Hematopoietic multipotent progenitor cell treated with erythropoietin and hydrocortisone succinate and interleukin-3 and kit ligand, for 6 days (in vitro differentiated cells): ENCODE results near the gene ANKRD9.
"Not testable (repeated sequence)": the region's sequence is repeated elsewhere in the genome, so short reads cannot be mapped to it uniquely, and the experiment has no call there.

Experiments
- DNase-seq: peaks from one replicate; pipeline ENCODE4 v3.0.0-alpha.2; 2015

The ANKRD9 gene, protein sequence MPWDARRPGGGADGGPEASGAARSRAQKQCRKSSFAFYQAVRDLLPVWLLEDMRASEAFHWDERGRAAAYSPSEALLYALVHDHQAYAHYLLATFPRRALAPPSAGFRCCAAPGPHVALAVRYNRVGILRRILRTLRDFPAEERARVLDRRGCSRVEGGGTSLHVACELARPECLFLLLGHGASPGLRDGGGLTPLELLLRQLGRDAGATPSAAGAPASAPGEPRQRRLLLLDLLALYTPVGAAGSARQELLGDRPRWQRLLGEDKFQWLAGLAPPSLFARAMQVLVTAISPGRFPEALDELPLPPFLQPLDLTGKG

GRCh38 chr14:102509746-102510615 lies at the start of gene ANKRD9:
Gene ANKRD9, minus strand, starts transcription at chr14:102509776. Its CDS starts 1,887 bp downstream, at chr14:102507889.
- peak; percentile 96 for DNase-seq

- DNase-seq: no peak
Observed at GRCh38 chr14:102558556-102558955, 49.0 kb upstream of the ANKRD9 start.

GRCh38 chr14:102557434-102558226 lies 48.1 kb upstream of the ANKRD9 start:
- no peak for DNase-seq

DNA sequence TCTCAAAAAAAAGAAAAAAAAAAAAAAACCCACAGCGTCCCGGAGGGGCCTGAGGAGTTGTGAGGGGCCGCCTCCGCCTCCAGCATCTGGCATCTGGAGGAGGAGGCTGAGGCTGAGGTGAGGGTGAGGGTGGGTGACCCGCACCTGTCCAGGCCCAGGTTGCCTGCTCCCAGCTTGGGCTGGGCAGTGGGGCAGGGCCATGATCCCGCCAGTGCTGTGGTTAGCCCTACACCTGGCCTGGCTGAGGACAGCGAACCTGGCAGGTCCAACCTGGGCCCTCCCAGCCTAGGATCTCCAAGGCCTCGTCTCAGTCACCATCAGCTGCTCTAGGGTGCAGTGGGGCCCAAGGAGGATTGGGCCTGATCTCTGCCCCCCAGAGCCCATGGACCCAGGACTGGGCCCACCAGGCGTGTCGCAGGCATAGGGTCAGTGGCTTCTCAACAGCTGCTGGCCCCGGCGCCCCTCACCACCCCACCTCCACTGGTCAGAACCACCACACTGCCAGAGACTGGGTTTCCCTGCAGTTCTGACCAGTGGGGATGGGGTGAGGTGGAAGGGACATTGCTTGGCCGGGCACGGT lies 46.6 kb upstream of the ANKRD9 start:
- no peak for DNase-seq

GRCh38 chr14:102554821-102555819 lies 45.5 kb upstream of the ANKRD9 start:
- DNase-seq: peak; percentile 82

DNA sequence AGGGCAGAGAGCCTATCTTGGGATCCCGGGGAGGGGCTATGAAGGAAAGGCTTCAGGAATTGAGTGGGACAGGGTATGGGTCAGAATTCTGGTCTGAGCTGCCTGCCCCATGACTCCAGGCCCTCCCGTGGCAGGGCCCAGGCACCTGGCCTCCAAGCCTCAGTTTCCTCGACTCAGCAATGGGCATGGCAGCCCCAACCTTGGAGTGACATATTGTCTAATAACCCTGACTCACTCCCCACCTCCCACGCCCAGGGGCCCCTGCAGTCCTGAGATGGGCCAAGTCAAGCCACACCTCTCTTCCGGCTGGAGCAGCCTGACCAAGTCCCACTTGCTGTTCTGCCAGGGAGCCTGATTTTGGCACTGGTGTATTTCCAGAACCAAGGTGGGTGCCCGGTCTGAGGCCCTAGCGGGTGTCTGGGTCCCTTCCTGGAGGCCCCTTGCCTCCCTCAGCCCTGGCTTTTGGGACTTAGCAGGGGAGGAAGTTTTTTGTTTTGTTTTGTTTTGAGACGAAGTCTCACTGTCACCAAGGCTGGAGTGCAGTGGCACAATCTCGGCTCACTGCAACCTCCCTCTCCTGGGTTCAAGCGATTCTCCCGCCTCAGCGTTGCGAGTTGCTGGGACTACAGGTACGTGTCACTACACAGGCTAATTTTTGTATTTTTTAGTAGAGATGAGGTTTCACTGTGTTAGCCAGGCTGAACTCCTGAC lies 42.6 kb upstream of the ANKRD9 start:
- DNase-seq: peak; percentile 85

GRCh38 chr14:102550927-102551401 lies 41.4 kb upstream of the ANKRD9 start:
- DNase-seq: not testable (repeated sequence)

DNA sequence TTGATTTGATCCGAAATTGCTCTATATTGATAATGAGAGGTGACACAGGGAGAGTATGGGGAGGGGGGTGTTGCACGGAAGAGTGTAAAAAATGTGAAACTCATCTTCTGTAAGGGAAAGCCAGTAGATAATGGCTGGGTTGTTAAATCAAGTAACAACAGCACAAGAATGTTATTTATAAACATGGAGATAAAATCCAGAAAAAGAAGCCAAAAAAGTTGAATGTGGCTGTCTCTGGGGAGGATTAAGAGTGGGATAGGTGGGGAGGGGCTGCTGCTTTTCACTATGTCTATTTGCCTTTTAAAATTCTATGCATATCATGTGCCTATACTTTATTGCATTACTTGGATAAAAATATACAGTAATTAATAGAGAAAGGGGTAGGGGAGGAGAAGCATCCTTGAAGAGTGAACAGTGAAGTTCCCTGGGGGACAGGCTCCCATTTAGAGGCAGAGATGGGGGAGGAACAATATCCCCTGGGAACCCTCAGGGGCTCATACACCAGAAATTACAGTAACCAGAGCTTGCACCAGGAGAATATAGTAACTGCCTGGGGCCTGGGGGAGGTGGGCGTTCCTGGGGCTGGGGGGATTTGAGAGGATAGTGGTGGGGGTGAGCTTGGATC lies 39.2 kb upstream of the ANKRD9 start:
- no peak for DNase-seq

DNA sequence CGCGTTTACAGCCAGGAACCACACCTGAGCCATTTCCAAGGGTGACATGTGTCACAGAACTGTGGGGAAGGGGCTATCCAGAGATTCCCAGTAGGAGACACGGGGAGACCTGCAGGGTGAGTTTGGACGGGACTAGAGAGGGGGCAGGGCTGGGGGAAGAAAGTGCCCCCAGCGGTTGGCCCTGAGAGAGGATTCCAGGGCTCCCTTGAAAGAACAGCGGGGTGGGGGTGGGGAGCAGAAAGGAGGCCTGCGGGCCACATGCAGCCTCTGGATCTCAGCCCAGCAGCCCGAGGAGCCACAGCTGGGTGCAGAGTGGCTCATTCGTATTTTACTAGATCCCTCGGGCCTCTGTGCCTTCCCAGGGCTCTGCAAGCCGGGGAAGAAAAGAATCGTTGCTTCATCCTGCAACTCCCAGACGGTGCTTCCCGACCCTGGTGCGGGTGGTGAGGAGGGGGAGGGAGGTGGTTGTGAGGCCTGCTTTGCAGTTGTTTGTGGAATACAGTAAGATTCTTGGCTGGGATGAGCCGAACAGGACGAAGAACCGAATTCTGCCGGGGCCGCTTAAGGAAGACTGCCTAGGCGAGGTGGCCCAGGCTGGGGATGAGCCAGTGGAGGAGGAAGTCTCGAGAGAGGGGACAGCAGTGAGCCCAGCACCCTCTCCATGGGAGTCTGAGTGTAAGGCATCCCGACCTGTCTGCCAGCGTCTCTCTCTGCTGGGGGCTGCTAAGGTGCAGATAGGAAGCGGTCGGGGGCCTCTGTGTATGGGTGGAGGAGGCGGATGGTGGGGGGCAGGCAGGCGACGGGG lies 36.1 kb upstream of the ANKRD9 start:
- DNase-seq: peak; percentile 55

- peak; percentile 84 for DNase-seq
Observed at GRCh38 chr14:102544747-102545460, 35.3 kb upstream of the ANKRD9 start.

GRCh38 chr14:102544046-102544746 lies 34.6 kb upstream of the ANKRD9 start:
- DNase-seq: no peak

- DNase-seq: no peak
Observed at GRCh38 chr14:102541771-102542170, 32.2 kb upstream of the ANKRD9 start.

- not testable (repeated sequence) for DNase-seq
Observed at GRCh38 chr14:102541029-102541491, 31.5 kb upstream of the ANKRD9 start.

DNA sequence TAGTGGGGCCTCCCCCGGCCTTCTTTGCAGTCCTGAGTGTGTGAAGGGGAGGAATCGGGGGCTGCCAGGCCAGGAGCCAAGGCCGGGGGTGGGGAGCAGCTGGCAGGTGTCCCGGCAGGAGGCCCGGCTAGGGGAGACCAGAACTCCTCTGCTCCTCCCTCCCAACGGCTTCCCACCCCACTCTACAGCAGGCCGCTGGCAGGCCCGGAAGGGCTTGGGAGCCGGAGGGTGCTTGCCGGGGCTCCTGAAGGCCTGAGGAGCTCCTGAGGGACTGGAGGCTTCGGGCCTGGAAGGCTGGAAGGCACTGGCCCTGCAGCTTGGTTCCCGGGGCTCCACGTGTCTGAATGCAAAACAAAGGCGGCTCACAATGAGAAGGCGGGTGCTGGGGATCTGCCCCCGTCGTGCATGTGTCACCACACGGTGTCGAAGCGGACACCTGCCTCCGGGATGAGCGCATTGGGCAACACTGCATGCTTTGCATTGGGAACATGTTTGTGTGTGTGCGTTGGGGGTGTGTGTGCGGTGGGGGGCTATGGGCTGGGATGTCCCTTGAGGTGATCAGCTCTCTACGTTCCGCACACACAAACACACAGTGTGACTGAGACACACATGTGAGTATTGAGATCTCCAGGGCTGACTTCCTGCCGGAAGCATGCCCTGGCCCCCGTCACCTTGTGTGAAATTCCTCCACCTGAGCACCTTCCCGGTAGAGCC lies 30.9 kb upstream of the ANKRD9 start:
- no peak for DNase-seq

DNA sequence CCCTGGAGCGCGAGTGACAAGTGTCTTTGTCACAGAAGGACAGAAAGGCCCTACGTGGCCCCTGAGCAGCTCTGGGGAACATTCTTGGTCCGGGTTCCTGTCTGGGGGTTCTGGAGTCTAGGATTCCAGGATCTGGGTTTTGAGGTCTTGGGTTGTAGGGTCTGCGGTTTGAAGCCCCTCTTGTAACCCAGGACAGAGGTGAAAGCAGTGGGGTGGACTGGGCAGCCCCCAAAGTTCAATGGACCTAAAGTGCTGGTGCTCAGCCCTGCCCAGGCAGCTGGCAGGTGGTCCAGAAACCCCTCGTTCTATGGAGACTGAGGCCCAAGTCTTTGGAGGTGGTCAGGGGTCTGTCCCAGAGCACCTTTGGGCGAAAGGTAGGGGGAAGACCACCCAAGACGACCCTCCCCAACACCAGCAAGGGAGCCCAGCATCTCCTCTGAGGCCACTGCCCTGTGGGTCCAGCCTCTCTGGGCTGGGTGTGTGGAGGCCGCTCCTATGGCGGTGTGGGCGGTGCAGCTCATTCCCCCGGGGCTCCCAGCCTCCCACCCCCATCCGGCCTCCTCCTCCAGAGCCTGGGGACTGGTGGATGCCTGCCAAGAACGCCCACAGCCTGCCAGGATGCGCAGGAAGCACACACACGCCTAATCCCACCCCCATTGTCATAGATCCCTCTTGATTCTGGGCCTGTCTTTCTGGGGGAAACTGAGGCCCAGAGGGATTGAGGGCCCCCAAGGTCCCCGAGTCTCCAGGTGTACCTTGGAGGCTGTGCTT lies 30.2 kb upstream of the ANKRD9 start:
- DNase-seq: no peak
